T1000 (cell line): ENCODE measurements around the gene ADSS2.

Experiments used
- DNase-seq: peaks from one replicate; lab custom pipeline; 2025; ENCODE audit warnings: mixed read lengths; lab: John Stamatoyannopoulos, UW

Gene ADSS2

GRCh38 chr1:244445320-244446181 is 6.2 kb downstream of the ADSS2 start:
- no peak for DNase-seq

GRCh38 chr1:244444854-244445253 is 6.9 kb downstream of the ADSS2 start:
- no peak for DNase-seq

DNA sequence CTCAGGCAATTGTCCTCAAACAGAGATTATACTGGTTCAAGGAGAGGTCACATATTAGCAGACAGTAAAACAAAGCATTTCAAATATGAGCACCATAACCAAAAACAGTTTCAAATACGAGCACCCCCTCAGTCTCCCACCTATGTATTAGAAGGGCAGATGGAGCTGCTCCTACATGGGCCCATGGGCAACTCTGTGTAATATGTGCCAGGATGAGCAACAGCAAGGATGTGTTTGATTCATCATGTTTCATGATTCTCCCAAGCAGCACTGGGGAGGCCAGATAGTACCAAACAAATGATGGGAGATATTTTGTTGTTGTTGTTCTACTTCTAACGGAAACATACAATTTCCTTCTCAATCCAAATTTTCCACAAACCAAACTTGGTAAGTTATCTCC is 8.9 kb downstream of the ADSS2 start:
- DNase-seq: no peak

- no peak for DNase-seq
These were observed 12.2 kb downstream of the ADSS2 start for GRCh38 chr1:244439391-244440032.

- no peak for DNase-seq
These were observed 14.6 kb downstream of the ADSS2 start for GRCh38 chr1:244437086-244437468.

DNA sequence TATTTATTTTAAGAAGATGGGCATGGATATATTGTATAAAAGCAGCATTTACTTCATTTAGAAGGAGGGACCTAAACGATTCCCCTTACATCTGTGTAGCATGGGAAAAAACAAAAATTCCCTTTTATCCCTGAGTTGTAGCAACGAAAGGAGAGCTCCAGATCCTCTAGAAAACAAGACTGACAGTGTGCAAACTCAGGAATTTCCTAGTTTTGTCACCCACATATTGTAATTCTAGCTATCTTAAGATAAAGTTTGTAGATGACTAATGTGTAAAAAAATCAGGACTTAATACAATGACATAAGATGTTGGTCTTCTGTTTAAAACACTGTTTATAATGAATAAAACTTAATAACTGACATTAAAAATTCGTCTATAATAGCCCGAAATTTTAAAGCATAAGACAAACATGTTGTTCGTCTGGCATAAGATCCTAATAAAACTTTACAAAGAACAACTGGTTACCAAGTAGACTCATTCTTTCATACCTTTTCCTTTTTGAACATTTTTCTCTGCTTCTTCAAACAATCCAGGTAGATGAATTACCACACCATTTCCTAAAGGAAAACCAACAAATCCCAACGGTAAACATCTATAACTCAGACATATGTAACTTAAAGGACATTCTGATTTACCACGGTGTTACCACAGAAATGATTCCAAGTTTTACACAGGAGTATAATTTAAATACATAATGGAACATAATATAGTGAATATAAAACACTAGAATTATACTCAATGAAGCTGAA is 15.2 kb downstream of the ADSS2 start:
- no peak for DNase-seq

DNA sequence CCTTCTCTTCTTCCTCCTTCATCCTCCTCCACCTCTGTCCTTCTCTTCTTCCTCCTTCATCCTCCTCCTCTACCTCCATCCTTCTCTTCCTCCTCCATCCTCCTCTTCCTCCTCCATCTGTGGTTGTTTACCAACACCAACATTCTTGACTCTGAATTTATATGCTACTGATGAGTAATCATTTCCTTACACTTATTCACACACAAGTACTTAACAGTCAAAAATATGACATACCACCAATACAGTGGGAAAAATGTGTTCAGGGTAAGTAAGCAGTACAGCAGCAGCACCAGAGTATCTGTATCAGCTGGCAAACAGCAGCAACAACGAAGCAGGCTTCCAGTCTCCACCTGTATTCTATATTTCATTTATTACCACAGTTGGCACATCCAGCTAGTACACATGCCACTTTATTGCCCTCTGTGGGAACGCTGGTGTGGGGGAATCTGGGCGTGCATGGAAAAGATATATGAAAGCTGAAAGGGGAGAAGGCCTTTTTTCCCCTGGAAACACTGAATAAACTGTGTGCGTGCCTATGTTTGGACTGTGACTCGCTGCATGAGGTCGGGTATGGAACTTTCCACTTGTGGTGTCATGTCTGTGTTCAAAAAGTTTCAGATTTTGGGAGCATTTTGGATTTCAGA is 16.0 kb downstream of the ADSS2 start:
- peak; percentile 32 for DNase-seq

DNA sequence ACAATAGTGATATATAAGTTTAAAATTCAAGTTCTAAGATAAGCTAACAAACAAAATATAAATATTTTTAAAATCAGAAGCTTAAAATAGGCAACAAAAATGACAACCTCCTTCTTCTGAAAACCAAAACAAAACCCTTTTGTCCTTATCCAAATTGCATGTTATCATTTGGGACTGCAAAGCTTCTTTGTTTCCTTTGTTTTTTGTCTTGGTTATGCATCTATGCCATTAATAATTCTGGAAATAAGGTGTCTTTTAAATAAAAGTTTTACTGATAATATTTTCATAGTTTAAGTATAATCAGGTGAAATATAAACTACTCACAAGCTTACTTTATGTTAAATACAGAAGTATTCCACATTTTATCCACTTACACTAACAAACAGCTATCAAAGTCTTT is 20.5 kb downstream of the ADSS2 start:
- no peak for DNase-seq

DNA sequence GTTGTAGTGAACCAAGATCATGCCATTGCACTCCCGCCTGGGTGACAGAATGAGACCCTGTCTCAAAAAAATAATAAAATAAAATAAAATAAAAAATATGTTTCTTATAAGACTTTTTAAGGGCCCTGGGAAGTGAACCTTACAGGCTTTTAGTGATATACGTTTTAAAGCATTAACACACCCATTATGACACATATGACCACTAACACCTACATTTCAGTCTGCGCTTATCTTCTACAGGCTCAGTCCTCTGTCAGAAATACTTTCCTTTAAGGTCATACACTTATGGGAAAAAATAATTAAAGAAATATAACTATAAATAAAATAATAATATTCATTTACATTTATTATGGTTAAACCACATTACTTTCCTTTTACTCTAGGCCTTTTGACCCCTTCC is 21.9 kb downstream of the ADSS2 start:
- DNase-seq: no peak

GRCh38 chr1:244427647-244428046 is 24.1 kb downstream of the ADSS2 start:
- no peak for DNase-seq

DNA sequence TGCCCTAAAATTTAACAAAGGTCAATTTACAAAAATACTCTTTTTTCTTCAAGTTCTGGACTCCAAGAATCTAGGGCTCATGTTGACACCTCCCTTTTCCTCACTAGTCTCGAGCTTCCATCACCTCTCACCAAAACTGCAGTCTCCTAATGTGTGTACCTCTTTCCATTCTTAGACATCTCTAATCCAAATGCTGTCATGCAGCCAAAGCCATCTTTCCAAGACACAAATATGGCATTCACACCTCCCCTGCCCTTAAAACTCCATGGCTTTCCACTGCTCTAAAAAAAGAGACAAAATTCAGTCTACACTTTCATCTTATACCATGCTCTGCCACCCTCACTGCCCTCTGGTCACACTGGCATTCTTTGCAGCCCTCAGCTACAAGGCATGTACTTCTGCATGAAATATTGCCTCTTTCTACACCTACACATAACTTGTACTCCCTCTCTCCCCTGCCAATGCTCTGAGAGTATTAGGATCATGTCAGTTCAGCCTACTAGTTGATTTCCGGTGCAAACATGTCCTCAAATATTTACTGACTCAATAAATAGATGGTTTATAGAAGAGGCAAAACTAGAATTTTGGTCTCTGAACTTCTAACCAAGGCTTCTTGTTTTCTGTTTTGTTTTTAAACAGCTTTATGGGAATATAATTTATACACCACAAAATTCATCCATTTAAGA is 26.9 kb downstream of the ADSS2 start:
- no peak for DNase-seq

- no peak for DNase-seq
These were observed 29.5 kb downstream of the ADSS2 start for GRCh38 chr1:244422174-244422573.

GRCh38 chr1:244419024-244419423 is 32.7 kb downstream of the ADSS2 start:
- DNase-seq: no peak

GRCh38 chr1:244414543-244414942 is 37.2 kb downstream of the ADSS2 start:
- DNase-seq: no peak

DNA sequence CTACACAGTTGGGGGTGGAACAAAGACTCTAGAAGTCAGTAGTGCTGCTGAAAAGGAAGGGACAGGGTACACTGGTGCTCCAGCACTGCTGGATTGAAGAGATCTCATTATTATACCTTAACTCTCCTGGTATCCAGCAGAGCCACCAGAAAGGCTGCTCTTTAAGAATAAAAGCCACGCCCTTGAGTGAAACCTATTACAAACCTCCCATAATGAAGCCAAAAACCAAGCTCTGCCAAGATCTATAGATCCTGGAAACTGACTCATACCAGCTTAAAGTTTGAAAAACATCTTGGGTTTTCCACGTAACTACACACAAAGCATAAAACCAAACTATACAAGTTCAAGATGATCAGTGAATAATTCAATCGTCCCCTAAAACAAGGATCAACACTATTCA is 38.0 kb downstream of the ADSS2 start:
- DNase-seq: no peak

GRCh38 chr1:244412176-244412575 is 39.5 kb downstream of the ADSS2 start:
- DNase-seq: no peak

DNA sequence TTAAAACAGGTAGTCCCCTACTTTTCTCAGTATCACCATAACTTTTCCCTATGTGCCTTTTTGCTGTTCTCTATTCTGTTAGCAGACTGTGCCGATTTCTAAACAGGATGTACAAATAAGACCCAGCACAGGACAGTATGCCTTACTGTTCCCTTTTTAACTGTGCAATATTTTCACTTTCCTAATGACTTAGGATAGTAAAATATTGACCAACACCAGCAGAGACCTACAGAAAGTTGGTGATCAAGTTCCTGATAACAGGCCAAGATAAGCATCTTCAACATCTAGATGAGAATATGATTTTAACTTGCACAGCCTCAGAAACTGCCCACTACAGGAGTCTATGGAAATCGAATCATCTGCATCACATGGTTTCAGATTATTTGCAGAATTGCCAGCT is 42.0 kb downstream of the ADSS2 start:
- DNase-seq: no peak

GRCh38 chr1:244406337-244406736 is 45.4 kb downstream of the ADSS2 start:
- DNase-seq: no peak

GRCh38 chr1:244405856-244406255 is 45.9 kb downstream of the ADSS2 start:
- no peak for DNase-seq

DNA sequence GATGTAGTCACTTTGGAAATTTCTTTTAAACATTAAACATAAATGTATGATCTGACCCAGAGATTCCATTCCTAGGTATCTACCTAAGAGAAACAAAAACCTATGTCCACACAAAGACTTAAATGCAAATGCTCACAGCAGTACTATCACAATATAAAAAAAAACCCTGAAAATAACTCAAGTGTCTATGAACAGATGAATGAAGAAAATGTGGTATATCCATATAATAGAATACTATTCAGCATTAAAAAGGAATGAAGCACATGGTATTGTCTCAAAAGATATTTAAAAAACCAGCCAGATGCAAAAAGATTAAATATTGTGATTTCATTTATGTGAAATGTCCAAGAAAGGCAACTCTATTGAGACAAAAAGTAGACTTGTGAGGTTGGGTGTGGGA is 48.3 kb downstream of the ADSS2 start:
- DNase-seq: no peak

- no peak for DNase-seq
These were observed 50.7 kb downstream of the ADSS2 start for GRCh38 chr1:244400974-244401373.

- DNase-seq: no peak
These were observed 54.6 kb downstream of the ADSS2 start for GRCh38 chr1:244397131-244397530.
